Measurements from ENCODE around the gene SPZ1.
"Not testable (repeated sequence)": the region's sequence is repeated elsewhere in the genome, so short reads cannot be mapped to it uniquely, and the experiment has no call there.

The SPZ1 gene

GRCh38 chr5:80319702-80320101 lies at the start of gene SPZ1:
SPZ1 (plus strand) TSS chr5:80320002; CDS start chr5:80320216, 214 bp downstream.
- DNase-seq: no peak

- DNase-seq: not testable (repeated sequence)
Measured at GRCh38 chr5:80270543-80270942, 49.3 kb upstream of the SPZ1 start.

GRCh38 chr5:80275347-80275746 lies 44.5 kb upstream of the SPZ1 start:
- no peak for DNase-seq

- DNase-seq: no peak
Measured at GRCh38 chr5:80276186-80276585, 43.6 kb upstream of the SPZ1 start.

GRCh38 chr5:80277191-80277590 lies 42.6 kb upstream of the SPZ1 start:
- DNase-seq: no peak

GRCh38 chr5:80282054-80282453 lies 37.7 kb upstream of the SPZ1 start:
- DNase-seq: no peak

GRCh38 chr5:80283360-80283759 lies 36.4 kb upstream of the SPZ1 start:
- DNase-seq: no peak

- no peak for DNase-seq
Measured at GRCh38 chr5:80284720-80285119, 35.1 kb upstream of the SPZ1 start.

GRCh38 chr5:80288177-80288576 lies 31.6 kb upstream of the SPZ1 start:
- DNase-seq: no peak

- no peak for DNase-seq
Measured at GRCh38 chr5:80289320-80289719, 30.5 kb upstream of the SPZ1 start.

GRCh38 chr5:80291761-80292160 lies 28.0 kb upstream of the SPZ1 start:
- DNase-seq: no peak

GRCh38 chr5:80296121-80296520 lies 23.7 kb upstream of the SPZ1 start:
- no peak for DNase-seq

- no peak for DNase-seq
Measured at GRCh38 chr5:80299601-80300000, 20.2 kb upstream of the SPZ1 start.

- DNase-seq: no peak
Measured at GRCh38 chr5:80300125-80300524, 19.7 kb upstream of the SPZ1 start.

GRCh38 chr5:80300796-80301195 lies 19.0 kb upstream of the SPZ1 start:
- DNase-seq: not testable (repeated sequence)

GRCh38 chr5:80301342-80301741 lies 18.5 kb upstream of the SPZ1 start:
- DNase-seq: not testable (repeated sequence)

GRCh38 chr5:80302636-80303035 lies 17.2 kb upstream of the SPZ1 start:
- DNase-seq: no peak

GRCh38 chr5:80308526-80308925 lies 11.3 kb upstream of the SPZ1 start:
- no peak for DNase-seq

GRCh38 chr5:80309871-80310665 lies 9.7 kb upstream of the SPZ1 start:
- no peak for DNase-seq

GRCh38 chr5:80315244-80315643 lies 4.6 kb upstream of the SPZ1 start:
- DNase-seq: no peak

- DNase-seq: no peak
Measured at GRCh38 chr5:80318212-80318611, 1.6 kb upstream of the SPZ1 start.

GRCh38 chr5:80324912-80325311 lies 5.1 kb downstream of the SPZ1 start:
- DNase-seq: no peak

GRCh38 chr5:80326468-80326867 lies 6.7 kb downstream of the SPZ1 start:
- DNase-seq: no peak

- no peak for DNase-seq
Measured at GRCh38 chr5:80337379-80337778, 17.6 kb downstream of the SPZ1 start.

- DNase-seq: no peak
Measured at GRCh38 chr5:80339116-80339515, 19.3 kb downstream of the SPZ1 start.

All from GF-D8 (cell line).